CD4-positive, alpha-beta T cell treated with Interleukin-6 at 100 ng/mL for 8 hours (primary cell): ENCODE results near the gene TSSK1B.
"Not testable (repeated sequence)": the region's sequence is repeated elsewhere in the genome, so short reads cannot be mapped to it uniquely, and the experiment has no call there.

ENCODE experiments used
- DNase-seq: peaks from one replicate; pipeline ENCODE4 v3.0.0-alpha.2; 2020; ENCODE audit warnings: mixed read lengths, low spot score

Gene TSSK1B

DNA sequence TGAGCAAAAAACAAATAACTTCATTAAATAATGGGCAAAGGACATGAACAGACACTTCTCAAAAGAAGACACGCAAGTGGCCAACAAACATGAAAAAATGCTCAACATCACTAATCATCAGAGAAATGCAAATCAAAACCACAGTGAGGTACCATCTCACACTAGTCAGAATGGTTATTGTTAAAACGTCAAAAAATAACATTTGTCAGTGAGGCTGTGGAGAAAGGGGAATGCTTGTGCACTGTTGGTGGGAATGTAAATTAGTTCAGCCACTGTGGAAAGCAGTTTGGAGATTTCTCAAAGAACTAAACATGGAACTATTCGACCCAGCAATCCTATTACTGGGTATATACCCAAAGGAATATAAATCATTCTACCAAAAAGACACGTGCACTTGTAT lies 36.8 kb downstream of the TSSK1B start:
- DNase-seq = not testable (repeated sequence)

DNA sequence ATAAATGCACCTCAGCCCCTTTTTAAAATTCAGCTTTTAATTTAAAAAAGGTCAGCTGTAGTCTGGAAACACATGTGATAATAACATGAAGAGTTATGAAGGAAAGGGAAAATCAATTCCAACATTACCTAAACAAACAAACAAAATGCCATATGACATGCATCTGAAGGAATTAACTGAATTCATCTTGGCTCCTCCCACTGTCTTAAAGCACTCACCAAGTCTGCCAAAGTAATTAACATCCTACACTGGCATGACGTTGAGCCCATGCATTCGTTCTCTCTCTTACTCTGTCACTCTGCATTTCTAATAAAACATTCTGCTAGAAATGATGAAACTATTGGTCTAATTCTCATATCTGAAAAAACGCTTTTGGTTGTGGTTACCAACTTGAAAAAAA lies 37.7 kb downstream of the TSSK1B start:
- DNase-seq = no peak

- no peak for DNase-seq
Measured at GRCh38 chr5:113394658-113395057, 40.1 kb downstream of the TSSK1B start.

- no peak for DNase-seq
Measured at GRCh38 chr5:113390224-113390623, 44.6 kb downstream of the TSSK1B start.

DNA sequence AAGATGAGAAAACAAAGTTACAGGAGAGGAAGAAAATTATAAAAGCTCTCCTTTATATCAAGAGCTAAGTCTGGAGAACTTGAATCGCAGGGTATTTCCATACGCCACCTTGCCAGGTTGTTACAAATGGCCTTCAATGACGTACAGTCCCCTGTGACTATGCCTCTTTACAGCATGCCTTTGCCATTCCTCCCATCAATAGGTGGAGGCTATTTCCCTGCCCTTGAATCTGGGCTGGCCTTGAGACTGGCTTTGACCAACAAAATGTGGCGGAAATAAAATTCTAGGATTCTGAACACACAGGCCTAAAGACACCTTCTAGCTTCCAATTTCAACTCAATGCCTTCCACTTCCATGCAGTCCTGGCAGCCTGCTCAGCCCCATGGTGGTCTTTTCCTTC lies 45.7 kb downstream of the TSSK1B start:
- DNase-seq = no peak

GRCh38 chr5:113387844-113388243 lies 46.9 kb downstream of the TSSK1B start:
- no peak for DNase-seq

- DNase-seq = no peak
Measured at GRCh38 chr5:113384782-113385285, 50.0 kb downstream of the TSSK1B start.

DNA sequence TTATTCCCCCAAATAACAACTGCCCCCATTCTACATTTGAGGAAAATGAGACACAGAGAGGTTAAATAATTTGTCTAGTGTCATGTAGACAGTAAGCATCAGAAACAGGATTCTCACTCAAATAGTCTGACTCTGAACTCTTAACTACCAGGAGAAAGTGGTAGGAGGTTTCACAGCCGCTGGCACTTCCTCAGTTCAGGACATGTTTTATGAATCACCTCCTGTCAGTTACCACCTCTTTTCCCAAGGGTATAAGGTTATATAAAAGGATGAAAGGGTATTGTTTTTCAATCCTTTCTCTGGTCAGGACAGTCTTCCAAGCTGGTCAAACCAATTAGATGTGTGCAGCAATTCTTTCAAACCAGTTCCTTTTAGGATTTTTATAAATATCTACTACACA lies 52.1 kb downstream of the TSSK1B start:
- no peak for DNase-seq
